Chondrocyte (in vitro differentiated cells): ENCODE results near the gene ACSL1. TPM values are rescaled to one million over a fixed set of nuclear protein-coding genes. Genes with fewer than 3 reads are reported as not detected.

ENCODE experiments used
- DNase-seq: peaks from one replicate; pipeline ENCODE4 v3.0.0; 2021; ENCODE audit warnings: mixed read lengths, low spot score
- H3K27ac Mint-ChIP-seq: one replicate; pipeline ENCODE4 v1.8.0; 2021; ENCODE audit warnings: mild to moderate bottlenecking, moderate library complexity, mixed read lengths; ENCODE audit not compliant: unreplicated experiment
- H3K27me3 Mint-ChIP-seq: 2 replicates; pipeline ENCODE4 v1.8.0; 2021; ENCODE audit warnings: low read depth, mixed read lengths
- H3K36me3 Mint-ChIP-seq: 2 replicates; pipeline ENCODE4 v1.8.0; 2021; ENCODE audit warnings: low read depth, mixed read lengths
- H3K4me1 Mint-ChIP-seq: 2 replicates; pipeline ENCODE4 v1.8.0; 2021; ENCODE audit warnings: low read depth, mild to moderate bottlenecking, mixed read lengths
- H3K4me3 Mint-ChIP-seq: one replicate; pipeline ENCODE4 v1.8.0; 2021; ENCODE audit warnings: mild to moderate bottlenecking, moderate library complexity, mixed read lengths; ENCODE audit not compliant: unreplicated experiment
- H3K9me3 Mint-ChIP-seq: 2 replicates; pipeline ENCODE4 v1.8.0; 2021; ENCODE audit warnings: low read depth, mixed read lengths
- microRNA-seq: library from miRNA; unstranded; fragments of <30 nt; microRNA quantifications from one replicate; pipeline ENCODE4 v1.2.0, GENCODE V29; 2020; ENCODE audit warnings: borderline number of aligned reads
- total RNA-seq: library from RNA; stranded (reverse); gene quantifications from 3 replicates; pipeline ENCODE4 v1.2.1, GENCODE V29; 2021
- TF ChIP-seq, protein P1 (sequence below): fragments of 200-600 bp; sonication (generic); IDR thresholded peaks from 2 replicates; pipeline ENCODE4 v1.5.0; 2021; ENCODE audit warnings: antibody characterized with exemption, mild to moderate bottlenecking, moderate library complexity

Gene ACSL1
- total RNA-seq, 1 donor from 2014 or later: 41.2 TPM

GRCh38 chr4:184712322-184712721 lies 113.4 kb downstream of the ACSL1 start:
- Mint-ChIP-seq H3K27ac (no peak overlapping the region), H3K4me3 (no peak overlapping the region), H3K36me3 (peaks cover 4% of the 10 kb centered on the region), H3K4me1 (peaks cover 15% of the 10 kb centered on the region), H3K27me3 (no peaks in the 10 kb centered on the region), H3K9me3 (peaks cover 5% of the 10 kb centered on the region)
- DNase-seq: no peak
- TF ChIP-seq, protein P1, sequence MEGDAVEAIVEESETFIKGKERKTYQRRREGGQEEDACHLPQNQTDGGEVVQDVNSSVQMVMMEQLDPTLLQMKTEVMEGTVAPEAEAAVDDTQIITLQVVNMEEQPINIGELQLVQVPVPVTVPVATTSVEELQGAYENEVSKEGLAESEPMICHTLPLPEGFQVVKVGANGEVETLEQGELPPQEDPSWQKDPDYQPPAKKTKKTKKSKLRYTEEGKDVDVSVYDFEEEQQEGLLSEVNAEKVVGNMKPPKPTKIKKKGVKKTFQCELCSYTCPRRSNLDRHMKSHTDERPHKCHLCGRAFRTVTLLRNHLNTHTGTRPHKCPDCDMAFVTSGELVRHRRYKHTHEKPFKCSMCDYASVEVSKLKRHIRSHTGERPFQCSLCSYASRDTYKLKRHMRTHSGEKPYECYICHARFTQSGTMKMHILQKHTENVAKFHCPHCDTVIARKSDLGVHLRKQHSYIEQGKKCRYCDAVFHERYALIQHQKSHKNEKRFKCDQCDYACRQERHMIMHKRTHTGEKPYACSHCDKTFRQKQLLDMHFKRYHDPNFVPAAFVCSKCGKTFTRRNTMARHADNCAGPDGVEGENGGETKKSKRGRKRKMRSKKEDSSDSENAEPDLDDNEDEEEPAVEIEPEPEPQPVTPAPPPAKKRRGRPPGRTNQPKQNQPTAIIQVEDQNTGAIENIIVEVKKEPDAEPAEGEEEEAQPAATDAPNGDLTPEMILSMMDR: no peak

GRCh38 chr4:184706453-184706852 lies 119.3 kb downstream of the ACSL1 start:
- H3K4me1 Mint-ChIP-seq: peaks cover 2% of the 10 kb centered on the region
- no peak overlapping the region for H3K4me3 Mint-ChIP-seq
- peaks cover 5% of the 10 kb centered on the region for H3K9me3 Mint-ChIP-seq
- TF ChIP-seq, protein P1: no peak
- H3K27me3 Mint-ChIP-seq: no peaks in the 10 kb centered on the region
- DNase-seq: no peak
- no peak overlapping the region for H3K27ac Mint-ChIP-seq
- H3K36me3 Mint-ChIP-seq: peaks cover 4% of the 10 kb centered on the region

- Mint-ChIP-seq H3K9me3 (peaks cover 5% of the 10 kb centered on the region), H3K27ac (no peak overlapping the region), H3K4me1 (peaks cover 1% of the 10 kb centered on the region), H3K36me3 (peaks cover 4% of the 10 kb centered on the region), H3K4me3 (no peak overlapping the region), H3K27me3 (no peaks in the 10 kb centered on the region)
- TF ChIP-seq, protein P1: no peak
- no peak for DNase-seq
These were observed 120.1 kb downstream of the ACSL1 start for GRCh38 chr4:184705692-184706091.

Small RNA genes within 50 kb of the gene (microRNA-seq; reads per million reads assigned to microRNA genes)
- gene MIR3945: not detected

Other genes starting within 250 kb of the ACSL1 start
- 27.4 to 31.8 TPM (median 31.5 TPM) in 3 replicates for gene CASP3, start 176.5 kb downstream of the ACSL1 start, total RNA-seq
- gene PRIMPOL, start 176.2 kb downstream of the ACSL1 start, total RNA-seq: 11.3 to 14.5 TPM (median 12.7 TPM) in 3 replicates
- 5.7 to 12.9 TPM (median 6.3 TPM) in 3 replicates for gene CENPU, start 91.9 kb downstream of the ACSL1 start, total RNA-seq
- not detected in 3 replicates for gene HELT, start 192.5 kb upstream of the ACSL1 start, total RNA-seq